Inflammatory macrophage treated with lipopolysaccharide for 4 hours (primary cell): Measurements from ENCODE around the gene SLFNL1.

Experiments
- DNase-seq: peaks from one replicate; pipeline ENCODE4 v3.0.0-alpha.2; 2020

SLFNL1 gene

DNA sequence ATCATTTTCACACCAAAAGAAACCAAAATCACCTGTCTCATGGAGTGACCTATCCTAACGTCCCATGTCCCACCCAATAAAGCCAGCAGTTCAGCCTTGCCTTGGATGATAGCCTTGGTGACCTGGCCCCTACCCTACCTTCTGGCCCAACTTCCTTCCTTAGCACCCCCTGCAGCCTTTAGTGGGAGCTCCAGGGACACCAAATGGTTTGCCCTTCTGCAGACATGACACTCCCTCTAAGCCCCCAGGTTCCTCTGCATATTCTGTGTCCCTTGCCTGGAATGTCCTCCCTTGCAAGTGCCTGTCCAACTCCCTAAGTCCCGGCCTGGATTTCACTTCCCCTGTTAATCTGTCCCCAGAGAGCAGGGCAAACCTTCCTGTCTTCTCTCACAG is 2.2 kb downstream of the SLFNL1 start:
- DNase-seq, result no peak

DNA sequence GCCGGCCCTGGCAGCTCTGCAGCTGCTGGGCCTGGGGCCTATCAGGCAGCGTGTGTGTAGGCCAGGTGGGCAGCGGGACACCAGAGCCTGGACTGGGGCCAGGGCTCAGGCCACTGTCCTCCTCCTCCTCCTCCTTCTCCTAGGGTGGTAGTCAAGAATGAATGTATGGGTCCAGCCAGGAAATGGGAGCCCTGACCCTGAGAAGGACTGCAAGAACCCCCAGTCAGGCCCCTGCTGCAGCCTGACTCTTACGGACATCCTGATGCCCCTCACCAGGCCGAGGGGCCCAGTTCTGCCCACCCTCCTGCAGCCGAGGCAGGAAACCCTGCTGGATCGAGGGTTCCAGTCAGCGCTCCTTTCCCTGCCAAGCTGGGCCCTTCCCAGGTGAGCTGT is 3.5 kb downstream of the SLFNL1 start:
- no peak for DNase-seq

DNA sequence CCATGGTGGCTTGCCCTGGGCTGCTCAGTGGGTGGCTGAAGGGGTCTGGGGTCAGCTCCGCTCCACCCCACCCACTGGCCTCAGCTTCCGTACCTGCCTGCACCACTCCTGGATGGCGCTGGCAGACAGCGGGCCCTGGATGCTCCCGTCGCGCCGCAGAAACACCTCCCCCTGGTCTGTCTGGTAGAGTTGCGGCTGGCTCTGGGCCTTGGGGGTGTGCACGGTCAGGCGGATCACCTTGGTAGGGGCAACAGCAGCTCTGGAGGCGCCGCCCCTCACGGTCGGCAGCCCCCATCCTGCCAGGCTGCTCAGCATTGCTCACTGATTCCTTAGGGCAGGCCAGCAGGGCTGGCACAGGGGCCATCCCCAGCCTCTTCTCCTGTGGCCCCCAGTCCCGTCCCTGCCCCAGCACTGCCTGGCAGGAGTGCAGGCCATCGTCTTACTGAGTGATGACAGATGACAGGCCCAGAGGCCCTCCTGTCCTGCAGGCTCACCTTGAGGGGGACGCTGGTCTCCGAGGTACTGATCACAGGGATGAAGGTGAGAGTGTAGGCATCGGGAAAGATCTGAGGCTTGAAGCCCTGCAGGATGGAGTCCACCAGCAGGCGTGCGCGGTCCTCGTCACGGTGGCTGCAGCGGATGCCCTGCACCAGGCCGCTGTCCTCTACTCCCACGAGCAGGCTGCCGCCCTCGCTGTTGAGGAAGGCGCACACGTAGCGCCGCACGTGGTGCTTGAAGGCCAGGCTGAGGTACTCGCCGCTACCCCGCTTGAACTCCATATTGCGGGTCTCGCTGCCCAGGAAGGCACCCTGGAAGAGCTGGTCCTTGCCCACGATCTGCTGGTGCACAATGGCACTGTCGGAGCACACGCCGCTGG is 4.1 kb downstream of the SLFNL1 start:
- no peak for DNase-seq

DNA sequence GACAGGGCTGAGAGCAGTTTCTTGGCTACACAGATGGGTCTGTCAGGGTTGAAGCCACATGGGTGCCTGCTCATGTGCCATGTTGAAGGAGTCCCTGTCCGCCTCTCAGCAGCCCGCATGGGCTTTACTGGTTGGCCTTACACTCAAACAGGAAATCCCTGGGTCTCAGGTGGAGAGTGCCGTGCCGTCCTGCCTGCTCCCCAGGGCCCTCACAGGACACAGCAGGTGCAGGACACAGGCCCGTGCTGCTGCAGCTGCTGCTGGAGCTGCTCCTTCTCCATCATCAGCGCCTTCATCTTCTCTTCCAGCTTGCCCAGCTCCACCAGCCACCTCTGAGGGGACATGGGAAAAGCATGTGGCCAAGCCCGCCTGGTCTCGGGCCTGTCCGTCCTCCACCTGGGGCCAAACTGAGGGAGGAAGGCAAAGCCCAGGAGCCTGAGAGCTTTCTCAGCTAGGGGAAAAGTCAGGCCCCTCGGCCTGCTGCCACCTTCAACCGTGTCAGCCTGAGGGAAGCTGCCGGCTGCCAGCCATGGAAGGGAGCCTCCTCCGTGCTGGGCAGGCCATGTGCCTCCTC is 5.5 kb downstream of the SLFNL1 start:
- DNase-seq, result no peak

DNA sequence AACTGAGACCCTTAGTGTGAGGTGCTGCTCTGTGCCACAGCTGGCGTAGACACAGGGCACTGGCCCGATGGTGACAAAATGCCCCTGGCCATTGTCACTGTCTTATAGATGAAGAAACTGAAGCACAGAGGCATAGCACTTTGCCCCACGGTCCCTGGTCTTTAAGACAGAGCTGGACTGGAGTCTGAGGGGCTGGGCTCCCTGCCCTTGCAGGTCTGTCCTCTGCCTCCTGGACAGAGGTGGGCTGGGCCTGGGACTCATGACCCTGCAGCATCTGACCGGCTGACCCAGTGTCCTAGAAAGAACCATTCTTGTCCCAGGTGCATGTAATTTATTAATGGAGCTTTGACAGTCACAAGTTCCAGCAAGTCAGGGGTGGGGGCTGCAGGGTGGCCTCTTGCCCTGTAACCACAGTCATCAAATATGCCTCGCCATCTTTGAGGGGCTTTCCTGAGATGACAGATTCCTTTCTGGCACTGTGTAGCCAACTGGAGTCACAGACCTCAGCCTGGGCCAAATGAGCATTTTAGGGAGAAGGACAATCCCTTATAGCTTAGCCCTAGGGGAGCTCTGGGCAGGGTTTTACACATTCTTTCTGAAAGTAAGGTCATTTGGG is 6.1 kb downstream of the SLFNL1 start:
- no peak for DNase-seq

DNA sequence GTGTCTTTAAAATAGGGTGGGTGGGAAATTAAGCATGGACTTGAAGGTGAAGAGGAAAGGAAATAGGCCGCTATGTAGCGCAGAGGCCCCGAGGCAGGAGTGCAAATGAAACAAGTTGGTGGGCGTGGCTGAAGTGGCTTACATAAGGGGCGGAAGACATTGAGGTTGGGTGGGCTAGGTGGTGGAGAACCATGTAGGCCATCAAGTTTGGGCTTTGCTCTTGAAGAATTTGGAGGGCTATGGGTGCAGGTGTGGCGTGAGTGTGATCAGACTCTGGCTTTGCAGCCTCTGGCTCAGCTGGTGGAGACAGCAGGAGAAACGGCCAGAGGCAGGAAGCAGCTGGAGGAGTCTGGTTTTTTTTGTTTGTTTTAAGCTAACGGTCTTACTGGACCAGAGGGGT is 6.7 kb downstream of the SLFNL1 start:
- DNase-seq, result no peak

DNA sequence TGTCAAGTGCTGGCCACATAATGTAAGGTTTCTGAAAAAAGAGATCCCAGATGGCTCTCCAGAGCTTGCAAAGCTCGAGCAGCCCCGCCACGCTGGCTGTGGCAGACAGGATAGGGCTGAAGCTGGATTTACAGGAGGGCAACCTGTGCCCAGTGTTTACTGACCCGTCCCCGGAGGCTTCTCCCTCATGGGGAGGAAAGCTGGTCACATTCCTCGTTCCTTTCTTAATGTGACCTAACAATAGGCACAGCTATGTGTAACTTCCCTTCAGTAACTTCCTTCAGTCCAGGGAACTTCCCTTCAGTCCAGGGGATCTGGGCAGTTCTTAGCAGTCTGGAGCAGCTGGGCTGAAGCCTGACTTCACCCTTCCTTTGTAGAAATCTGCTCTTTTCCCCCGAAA is 7.7 kb downstream of the SLFNL1 start:
- peak; percentile 76 for DNase-seq

DNA sequence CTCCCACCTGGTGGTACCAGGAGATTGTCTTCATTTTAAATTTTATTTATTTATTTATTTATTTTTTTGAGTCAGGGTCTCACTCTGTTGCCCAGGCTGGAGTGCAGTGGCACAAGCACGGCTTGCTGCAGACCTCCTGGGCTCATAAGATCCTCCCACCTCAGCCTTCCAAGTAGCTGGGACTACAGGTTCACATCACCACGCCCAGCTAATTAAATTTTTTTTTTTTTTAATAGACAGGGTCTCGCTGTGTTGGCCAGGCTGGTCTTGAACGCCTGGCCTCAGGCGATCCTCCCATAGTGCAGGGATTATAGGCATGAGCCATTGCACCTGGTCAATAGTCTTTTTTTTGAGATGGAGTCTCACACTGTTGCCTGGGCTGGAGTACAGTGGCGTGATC is 8.5 kb downstream of the SLFNL1 start:
- DNase-seq, result no peak

DNA sequence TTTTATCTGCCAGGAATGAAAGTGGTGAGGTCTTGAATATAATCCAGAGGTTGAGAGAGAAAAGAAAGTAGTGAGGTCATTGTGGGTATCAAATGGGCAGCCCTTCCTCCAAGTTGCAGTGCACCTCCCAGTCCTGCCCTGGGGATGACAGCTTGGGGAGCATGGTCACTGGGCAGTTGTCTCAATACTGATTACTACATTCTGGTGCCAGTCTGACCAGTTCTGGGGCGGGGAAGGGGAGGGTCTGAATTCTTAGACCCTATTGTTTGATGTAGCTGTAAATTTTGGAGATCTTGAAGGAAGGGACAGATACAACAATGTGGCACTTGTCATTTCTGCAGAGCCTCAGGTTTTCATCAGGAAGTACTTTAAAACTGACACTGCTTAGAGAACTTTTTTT is 11.2 kb downstream of the SLFNL1 start:
- DNase-seq, result no peak

DNA sequence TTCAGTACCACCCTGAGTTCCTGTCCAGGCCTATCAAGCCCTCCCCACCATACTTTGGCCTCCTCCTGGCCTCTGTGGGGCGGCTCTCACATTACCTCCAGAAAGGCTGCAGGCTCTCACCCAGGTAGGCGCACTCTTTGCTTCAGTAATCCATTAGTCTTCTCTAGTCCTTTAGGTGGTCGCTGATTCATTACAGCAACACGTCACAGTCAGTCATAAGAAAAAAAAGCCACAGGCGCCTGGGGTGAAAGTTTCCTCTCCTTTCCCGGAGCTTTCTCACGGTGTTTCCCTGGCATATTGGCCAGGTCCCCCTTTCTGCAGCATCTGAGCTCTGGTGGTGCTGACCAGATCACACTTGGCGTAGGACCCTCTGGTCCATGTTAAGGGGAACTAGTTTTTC is 12.1 kb downstream of the SLFNL1 start:
- no peak for DNase-seq

DNA sequence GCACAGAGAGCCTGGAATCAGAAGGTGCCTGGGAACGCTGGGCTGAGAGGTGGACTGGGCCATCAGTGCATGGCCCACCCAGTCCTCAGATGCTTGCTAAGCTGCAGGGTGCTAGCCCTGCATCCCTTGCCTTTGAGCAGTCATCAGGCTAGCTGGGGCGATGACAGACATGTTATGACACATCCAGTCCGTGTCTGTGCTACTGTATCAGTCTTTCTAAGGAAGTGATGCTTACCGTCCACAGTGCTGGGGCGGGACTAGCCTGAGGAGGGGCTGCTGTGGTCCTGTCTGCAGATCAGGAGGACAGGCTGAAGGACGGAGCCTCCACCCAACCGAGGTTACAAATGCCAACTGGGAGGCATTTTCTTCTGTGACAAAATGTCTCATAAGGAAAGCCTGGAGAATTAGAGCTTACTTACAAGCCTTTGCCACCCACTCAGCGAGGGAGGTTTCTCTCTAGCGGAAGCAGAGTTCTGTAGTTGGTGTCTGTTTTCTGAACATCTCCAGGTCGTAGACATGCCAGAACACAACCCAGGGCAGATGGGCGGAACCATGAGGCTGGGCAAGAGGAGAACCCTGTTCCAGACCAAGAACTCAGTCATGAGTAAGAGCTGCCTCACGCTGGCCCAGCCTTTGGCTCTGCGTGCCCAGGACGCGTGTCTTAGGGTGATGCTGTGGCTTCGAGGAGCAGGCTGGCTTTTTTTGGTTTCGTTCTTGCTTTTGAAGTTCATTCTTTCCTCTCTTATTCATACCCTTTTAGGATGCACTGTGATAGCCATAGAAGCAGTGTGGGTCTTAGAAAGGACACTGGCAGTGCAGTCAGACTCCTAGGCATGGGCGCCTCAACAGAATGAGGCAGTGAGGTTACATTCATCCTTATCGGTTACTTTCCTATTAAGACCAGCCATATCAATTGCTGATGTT is 14.3 kb downstream of the SLFNL1 start:
- DNase-seq, result no peak

DNA sequence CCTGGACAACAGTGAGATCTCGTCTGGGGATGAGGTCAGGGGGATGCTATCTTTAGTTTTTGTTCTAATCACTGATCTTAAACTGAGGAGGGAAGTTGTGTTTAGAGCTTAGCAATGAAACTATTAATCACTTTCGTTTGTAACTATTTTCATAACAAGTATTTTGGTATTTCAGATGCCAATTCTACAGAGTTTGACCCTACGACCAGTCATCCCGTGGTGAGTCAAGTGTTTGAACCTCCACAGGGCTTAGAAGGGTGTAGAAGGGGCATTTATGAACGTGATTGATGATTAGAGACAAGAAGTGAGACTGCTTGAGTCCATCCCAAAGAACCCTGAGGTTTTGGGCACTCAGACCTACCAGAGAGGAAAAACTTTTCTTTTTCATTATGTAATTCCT is 15.6 kb downstream of the SLFNL1 start:
- DNase-seq, result no peak

DNA sequence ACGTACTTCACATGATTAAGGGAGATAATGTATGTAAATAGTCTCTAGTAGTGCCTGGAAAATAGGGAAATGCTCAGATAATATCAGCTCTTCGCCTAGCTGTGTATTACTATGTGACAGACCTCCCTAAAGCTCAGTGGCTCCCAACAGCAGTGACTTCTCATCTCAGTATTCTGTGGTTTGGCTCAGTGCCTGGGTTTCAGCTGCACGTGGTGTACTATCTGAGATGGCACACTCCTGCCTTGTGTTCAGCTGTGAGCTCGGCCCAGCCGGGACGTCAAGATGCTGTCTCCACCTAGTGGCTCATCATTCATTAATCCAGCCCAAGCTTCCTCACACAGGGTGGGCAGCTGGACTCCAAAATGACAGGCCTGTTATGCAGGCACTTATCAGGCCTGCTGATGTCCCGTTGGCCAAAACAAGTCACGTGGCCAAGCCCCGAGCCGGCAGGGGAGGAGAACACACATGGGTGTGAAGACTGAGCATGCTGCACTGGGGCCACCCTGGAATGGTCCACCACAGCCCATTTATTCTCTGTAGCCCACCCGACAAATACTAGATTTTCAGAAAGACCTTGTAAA is 17.8 kb downstream of the SLFNL1 start:
- peak; percentile 82 for DNase-seq

DNA sequence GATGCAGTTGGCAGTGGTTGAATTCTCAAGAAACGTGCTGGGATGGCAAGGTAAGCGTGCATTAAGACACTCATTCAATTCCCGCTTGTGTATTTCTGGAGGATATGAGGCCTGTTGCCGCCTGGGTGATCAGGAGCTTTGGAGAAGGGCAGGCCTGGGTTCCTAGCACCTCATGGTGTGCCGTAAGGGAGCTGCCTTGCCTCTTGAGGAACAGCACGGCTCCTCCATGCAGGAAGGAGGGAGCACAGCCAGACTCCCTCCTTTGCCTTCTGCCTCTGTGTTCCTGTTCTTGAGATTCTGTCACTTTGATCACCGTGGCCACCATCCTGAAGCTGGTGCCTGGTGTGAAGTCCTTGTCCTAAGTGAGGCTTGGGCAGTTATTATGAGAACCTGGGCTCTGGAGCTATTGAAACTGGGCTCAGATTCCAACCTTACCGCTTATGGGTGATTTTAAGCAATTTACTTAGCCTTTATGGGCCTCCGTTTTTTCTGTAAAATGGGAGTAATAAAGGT is 18.3 kb downstream of the SLFNL1 start:
- no peak for DNase-seq

DNA sequence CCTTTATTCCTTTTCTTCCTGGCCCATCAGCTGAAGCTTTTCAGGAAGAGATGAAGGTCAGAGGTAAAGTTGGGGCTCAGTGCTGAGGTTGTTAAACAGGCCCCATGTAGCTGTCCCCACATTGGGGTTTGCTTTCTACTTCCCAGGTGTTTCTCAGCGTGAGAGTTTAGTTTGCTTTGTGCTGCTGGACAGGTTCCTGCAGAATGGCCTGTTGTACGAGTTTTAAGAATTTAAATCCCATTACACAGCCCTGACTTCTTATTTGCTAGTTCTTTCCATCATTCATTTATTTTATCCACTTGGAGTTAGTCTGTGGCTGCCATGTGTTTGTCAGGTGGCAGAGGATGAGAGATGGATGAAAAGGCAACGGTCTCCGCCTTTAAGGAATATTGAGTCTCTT is 22.9 kb downstream of the SLFNL1 start:
- no peak for DNase-seq

DNA sequence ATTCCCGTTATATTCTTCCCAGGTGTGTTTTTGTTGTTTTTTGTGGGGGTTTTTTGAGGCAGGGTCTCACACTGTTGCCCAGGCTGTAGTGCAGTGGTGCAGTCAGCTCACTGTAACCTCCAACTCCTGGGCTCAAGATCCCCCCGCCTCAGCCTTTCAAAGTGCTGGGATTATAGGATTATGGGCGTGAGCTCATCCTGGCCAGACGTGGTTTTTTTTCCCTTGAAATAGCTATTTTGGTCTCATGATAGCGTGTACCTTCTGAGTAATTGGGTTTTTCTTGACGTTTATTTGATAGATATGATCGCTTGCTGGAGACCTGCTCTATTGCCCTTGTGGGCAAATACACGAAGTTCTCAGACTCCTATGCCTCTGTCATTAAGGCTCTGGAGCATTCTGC is 24.4 kb downstream of the SLFNL1 start:
- no peak for DNase-seq

DNA sequence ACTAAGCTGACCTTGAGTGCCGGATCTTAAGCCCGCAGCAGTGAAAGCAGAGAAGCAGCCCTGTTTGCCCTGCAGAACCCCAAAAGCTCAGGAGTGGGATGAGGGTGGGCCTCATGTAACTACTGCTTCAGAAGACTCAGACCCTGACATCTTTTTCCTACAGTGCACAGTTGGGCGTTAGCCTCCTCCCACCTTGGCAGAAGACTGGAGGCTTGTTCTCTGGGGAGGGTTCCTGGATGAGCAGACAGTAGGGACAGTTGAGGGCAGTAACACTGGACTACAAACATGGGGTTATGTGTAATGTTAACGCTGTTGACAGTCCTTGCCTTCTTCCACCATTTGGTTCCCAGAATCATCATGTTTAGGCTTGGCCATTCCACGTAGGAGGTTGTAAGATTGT is 32.5 kb downstream of the SLFNL1 start:
- no peak for DNase-seq

DNA sequence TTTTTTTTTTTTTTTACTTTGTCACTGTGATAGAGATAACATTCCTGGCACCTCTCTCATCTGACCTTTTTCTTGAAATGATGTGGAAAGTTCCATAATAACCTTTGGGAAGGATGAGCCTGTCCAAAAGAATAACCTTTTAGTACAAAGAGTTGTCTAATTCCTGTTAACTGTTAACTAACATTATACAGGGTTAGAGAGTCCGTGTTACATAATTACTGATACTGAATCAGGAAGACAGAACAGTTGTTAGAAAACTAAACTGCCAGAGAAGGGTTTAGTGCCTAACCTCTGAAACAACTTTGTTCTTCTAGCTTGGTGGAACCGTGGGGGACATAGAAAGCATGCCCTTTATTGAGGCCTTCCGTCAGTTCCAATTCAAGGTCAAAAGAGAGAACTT is 33.2 kb downstream of the SLFNL1 start:
- no peak for DNase-seq

DNA sequence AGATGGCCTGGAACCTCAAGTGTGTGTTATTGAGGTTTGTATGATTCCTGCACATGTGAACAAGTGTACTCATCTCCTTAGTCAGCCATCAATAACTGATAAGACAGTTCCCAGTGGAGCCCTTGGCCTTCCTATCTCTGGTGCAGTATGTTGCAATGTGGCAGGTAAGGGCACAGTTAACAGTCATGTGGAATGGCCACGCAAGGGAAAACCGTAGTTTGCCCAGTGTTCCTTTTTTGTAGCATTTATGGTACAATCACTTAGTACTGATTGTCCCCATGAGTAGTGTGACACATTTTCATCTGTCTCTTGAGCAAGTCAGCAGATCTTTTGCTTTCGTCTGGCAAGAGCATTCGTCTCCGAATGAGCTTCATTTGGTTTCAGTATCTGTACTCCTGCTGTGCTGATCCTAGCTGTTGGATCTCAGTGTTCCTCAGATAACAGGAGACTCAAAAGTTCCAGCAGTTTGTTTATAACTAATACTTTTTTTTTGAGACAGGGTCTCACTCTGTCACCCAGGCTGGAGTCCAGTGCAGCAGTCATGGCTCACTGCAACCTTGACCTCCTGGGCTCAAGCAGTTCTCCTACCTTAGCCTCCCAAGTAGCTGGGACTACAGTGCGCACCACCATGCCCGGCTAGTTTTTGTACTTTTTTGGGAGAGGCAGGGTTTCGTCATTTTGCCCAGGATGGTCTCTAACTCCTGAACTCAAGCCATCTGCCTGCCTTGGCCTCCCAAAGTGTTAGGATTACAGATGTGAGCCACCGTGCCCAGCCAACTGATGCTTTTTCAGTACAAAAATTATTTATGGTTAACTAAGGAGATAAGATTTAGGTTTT is 33.9 kb downstream of the SLFNL1 start:
- DNase-seq, result no peak

DNA sequence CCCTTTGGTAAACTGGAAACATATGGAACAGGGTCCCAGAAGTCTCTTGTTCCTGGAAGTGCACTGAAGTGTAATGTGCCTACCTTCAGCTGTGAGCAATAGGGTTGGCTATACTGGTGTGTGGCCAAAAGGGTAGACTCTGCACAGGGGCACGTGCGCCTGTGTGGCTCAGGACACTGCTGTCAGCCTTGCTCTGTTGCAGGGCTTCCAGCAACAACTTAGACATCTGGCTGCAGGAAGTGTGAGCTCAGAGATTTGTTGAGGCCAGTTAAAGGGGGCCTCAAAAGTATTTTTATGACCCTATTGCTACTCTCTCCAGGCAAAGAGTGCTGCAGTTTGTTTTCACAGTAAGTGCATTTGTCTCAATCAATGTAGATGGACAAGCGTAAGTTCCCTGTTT is 34.6 kb downstream of the SLFNL1 start:
- no peak for DNase-seq

DNA sequence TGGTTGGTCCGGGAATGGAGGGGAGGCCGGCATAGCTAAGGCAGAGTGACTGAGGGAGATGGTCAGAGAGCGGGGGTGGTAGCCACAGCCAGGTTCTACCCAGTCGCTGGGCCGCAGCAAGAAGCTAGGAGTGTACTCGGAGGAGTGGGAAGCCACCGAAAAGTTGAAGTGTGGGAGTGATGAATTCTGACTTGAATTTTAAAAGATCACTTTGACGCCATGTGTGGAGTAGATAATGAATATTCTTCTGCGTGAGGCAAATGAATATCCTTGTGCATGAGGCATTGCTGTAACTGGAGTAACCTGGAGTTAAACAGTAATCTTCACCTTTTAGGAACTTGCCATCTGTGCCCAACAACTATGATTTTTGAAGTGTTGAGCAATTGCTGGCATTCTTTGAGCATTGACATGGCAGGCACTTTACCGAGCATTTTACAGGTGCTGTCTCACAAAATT is 35.2 kb downstream of the SLFNL1 start:
- DNase-seq, result no peak

DNA sequence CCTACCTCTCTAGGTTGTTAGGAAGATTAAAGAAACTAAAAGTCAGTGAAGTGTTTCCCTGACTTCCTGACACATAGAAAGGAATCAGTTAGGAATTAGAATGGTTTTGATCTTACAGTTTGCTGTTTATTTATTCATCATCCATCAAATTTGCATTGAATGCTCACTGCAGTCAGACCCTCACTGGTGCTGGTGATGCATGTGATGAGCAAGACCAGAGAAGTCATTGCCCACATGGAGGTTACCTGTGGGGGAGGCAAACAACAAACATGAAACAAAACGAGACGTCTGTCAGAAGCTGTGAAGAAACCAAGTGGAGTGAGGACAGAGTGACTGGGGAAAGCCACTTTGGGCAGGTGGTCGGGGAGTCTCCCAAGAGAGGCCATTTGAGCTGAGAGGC is 35.6 kb downstream of the SLFNL1 start:
- no peak for DNase-seq
